HG03575 (cell line): ENCODE data around the gene PPP2R2C.

ENCODE experiments used
- ATAC-seq: cut with Tn5 transposase; IDR thresholded peaks from one replicate; pipeline ENCODE4 v1.9.1; 2021; ENCODE audit not compliant: unreplicated experiment, insufficient number of reproducible peaks, low FRiP score; ENCODE audit errors: extremely low read depth

Gene PPP2R2C

GRCh38 chr4:6374575-6374974 lies 97.8 kb downstream of the PPP2R2C start:
- no peak for ATAC-seq

GRCh38 chr4:6373541-6374410 lies 98.6 kb downstream of the PPP2R2C start:
- ATAC-seq: no peak

GRCh38 chr4:6372649-6373525 lies 99.5 kb downstream of the PPP2R2C start:
- ATAC-seq: no peak

- ATAC-seq: no peak
These were observed 100.6 kb downstream of the PPP2R2C start for GRCh38 chr4:6371812-6372211.

GRCh38 chr4:6371271-6371670 lies 101.1 kb downstream of the PPP2R2C start:
- ATAC-seq: no peak

GRCh38 chr4:6369924-6370645 lies 102.3 kb downstream of the PPP2R2C start:
- ATAC-seq: no peak

GRCh38 chr4:6369511-6369910 lies 102.9 kb downstream of the PPP2R2C start:
- no peak for ATAC-seq

GRCh38 chr4:6369035-6369434 lies 103.4 kb downstream of the PPP2R2C start:
- ATAC-seq: no peak

GRCh38 chr4:6368601-6369000 lies 103.8 kb downstream of the PPP2R2C start:
- ATAC-seq: no peak

GRCh38 chr4:6368096-6368495 lies 104.3 kb downstream of the PPP2R2C start:
- no peak for ATAC-seq

- no peak for ATAC-seq
These were observed 105.0 kb downstream of the PPP2R2C start for GRCh38 chr4:6367371-6367851.

GRCh38 chr4:6366581-6366980 lies 105.8 kb downstream of the PPP2R2C start:
- ATAC-seq: no peak

- ATAC-seq: no peak
These were observed 106.8 kb downstream of the PPP2R2C start for GRCh38 chr4:6365545-6366086.

GRCh38 chr4:6364581-6364980 lies 107.8 kb downstream of the PPP2R2C start:
- no peak for ATAC-seq

- ATAC-seq: no peak
These were observed 108.3 kb downstream of the PPP2R2C start for GRCh38 chr4:6364146-6364545.

GRCh38 chr4:6362896-6363295 lies 109.5 kb downstream of the PPP2R2C start:
- ATAC-seq: no peak

GRCh38 chr4:6362243-6362885 lies 110.0 kb downstream of the PPP2R2C start:
- no peak for ATAC-seq

GRCh38 chr4:6361076-6361784 lies 111.2 kb downstream of the PPP2R2C start:
- no peak for ATAC-seq
